ENCODE measurements around the gene EIF2D. TPM values are rescaled to one million over a fixed set of nuclear protein-coding genes. Genes with fewer than 3 reads are reported as not detected.

EIF2D gene
- total RNA-seq (2022; extraction: Qiagen RNA extraction) = 33.8 to 35.5 TPM (median 34.5 TPM) in 5 replicates

GRCh38 chr1:206612129-206612876 lies at the start of gene EIF2D:
Gene EIF2D (minus strand): TSS chr1:206612465. CDS start chr1:206612342, 123 bp downstream.

GRCh38 chr1:206635080-206635977 lies 23.1 kb upstream of the EIF2D start, which contains the start of gene DYRK3:
Gene DYRK3 (plus strand): TSS chr1:206635536. CDS start chr1:206635704, 168 bp downstream.

Other genes starting within 250 kb of the EIF2D start
- gene IKBKE, start 142.0 kb downstream of the EIF2D start, total RNA-seq (2022; extraction: Qiagen RNA extraction) = 4.4 to 5.4 TPM (median 5.3 TPM) in 5 replicates
- 0.77 to 1.1 TPM (median 0.96 TPM) in 5 replicates for gene RASSF5, start 104.9 kb downstream of the EIF2D start, total RNA-seq (2022; extraction: Qiagen RNA extraction)
- 10.3 to 12.9 TPM (median 11.1 TPM) in 5 replicates for gene DYRK3, start 23.1 kb upstream of the EIF2D start, total RNA-seq (2022; extraction: Qiagen RNA extraction)
- gene MAPKAPK2, start 72.4 kb upstream of the EIF2D start, total RNA-seq (2022; extraction: Qiagen RNA extraction) = 86.5 to 112 TPM (median 108 TPM) in 5 replicates
- 0.06 TPM in 1 of 5 replicates, not detected in the others for gene IL19, start 158.3 kb upstream of the EIF2D start, total RNA-seq (2022; extraction: Qiagen RNA extraction)
- not detected in 5 replicates for gene IL10, start 160.0 kb upstream of the EIF2D start, total RNA-seq (2022; extraction: Qiagen RNA extraction)